HG02852 (cell line): Measurements from ENCODE around the gene PLB1.

Experiments
- ATAC-seq: cut with Tn5 transposase; IDR thresholded peaks from one replicate; pipeline ENCODE4 v1.9.1; 2021; ENCODE audit warnings: mild to moderate bottlenecking, moderate library complexity; ENCODE audit not compliant: unreplicated experiment

Gene PLB1

DNA sequence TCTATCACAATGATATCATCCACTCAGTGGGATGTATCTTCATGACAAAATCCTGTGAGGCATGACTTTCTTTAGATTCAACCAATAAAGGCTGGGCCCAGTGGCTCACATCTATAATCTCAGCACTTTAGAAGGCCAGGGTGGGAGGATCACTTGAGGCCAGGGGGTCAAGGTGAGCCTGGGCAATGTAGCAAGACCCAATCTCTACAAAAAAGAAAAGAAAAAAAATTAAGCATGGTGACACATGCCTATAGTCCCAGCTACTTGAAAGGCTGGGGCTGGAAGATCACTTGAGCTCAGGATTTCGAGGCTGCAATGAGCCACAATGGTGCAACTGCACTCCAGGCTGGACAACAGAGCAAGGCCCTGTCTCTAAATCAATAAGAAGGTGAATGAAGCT, 68.0 kb downstream of the PLB1 start:
- ATAC-seq, result no peak

DNA sequence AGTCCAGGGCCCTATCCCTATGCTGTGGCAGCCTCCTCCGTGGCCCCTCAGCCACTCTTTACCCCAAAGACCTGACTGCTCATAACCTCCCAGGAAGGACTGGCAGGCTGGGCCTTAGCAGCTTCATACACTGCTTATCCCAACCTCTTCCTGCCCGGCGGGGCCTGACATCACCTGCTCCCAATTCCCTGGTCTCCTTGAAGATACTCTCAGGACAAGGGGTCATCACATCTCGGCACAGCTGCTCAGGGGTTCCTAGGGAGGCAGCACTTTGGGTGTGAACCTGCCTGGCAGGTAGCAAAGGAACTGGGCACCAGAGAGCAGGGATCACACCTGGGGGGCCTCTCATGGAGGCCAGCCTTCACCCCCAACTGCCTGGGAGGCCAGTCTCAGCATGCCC, 68.5 kb downstream of the PLB1 start:
- ATAC-seq, result no peak

DNA sequence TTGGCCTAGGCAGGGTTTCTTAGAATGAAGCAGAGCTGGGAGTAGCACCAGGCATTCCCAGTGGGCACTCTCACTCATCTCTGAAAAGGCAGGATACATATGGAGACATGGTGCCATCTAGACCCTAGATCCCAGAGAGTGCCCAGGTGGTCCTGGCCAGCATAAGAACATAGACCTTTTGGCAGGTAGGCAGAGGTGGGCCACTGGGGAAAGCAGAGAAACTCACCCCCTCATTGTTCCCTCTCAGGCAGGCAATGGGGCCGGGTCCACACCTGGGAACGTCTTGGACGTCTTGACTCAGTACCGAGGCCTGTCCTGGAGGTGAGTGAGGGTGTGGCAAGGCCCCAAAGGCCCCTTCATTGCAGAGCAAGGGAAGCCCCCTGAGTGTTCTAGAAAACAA, 69.2 kb downstream of the PLB1 start:
- no peak for ATAC-seq

DNA sequence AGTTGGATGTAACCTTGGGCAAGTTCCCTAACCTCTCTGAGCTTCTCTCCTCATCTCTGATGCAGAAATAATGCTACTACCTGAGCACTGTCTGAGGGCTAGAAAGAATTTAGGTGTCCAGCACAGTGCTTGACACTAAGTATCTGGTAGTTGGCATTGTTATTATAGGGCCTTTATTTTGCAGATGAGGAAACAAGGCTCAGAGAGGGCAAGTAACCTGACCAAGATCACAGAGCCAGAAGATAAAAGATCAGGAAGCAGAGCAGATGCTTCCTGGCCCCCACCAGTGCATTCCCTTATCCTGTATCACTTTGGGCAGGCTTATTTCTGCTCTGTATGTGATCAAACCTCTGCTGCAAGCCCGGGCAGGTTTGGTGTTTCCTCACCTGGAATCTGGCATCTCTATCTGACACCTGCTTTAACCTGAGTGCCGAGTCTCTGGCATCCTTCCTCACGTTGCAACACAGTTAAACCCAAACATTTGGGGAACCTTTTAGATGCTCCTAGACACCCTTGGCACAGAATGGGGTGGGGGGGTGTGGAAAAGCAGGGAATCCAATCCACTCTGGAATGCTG, 69.9 kb downstream of the PLB1 start:
- ATAC-seq, result no peak

DNA sequence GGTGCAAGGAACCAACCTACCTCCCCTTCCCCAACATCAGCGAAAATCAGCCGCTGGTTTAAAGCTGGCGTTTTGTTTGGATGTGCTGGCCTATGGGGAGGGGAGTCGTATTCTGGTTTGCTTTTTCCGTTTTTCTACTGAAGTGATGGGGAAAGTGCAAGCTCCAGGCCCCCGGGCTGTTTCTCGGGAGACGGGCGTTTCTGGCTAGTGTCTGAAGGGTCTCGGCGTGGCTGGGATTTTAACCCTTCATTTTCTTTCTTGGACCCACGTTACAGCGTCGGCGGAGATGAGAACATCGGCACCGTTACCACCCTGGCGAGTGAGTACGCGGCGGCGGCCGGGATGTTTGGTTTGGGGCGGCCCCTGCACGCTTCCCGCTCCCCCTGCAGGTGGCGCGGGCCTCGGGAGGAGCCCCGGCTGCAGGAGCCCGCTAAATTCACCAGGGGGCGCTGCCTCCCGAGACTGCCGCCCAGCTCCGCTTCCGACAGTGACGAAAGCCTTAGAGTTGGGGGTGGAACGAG, 70.7 kb downstream of the PLB1 start:
- ATAC-seq, result peak; percentile 97

DNA sequence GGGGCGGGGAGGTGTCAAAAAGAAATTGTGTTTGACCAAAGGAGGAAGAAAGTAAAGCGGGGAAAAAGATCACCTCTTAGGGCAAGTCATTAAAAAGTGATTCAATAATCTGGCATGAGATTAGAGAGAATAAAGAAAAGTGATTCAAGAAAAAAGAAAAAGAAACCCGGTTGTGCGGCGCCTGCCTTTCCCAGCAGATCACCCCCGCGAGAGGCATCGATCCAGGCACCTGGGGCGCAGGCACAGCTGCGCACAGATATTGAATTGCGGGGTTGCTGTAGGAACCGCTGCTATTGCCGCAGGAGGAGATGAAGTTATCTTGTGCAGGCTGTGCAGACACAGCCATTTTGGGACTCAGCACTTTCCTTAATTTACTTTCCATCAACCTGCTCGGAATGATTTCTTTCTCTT, 71.2 kb downstream of the PLB1 start:
- ATAC-seq, result no peak

DNA sequence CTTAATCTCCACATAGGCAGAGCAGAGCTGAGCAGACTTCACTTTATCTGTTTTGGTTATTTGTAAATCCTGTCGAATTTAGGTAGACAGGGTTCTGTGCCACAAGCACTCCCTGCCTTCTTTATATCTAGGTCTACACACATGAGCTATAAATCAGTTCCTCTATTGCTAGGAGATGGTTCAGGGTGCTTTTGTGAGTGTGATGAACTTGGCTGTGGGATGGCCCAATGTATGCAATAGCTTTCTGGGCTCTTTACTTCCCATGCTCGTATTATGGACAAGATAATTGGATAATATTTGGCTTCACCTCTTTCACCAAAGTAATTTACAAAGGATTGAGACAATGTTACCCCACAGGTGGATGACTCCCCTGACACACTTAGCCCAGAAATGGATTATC, 72.2 kb downstream of the PLB1 start:
- no peak for ATAC-seq

DNA sequence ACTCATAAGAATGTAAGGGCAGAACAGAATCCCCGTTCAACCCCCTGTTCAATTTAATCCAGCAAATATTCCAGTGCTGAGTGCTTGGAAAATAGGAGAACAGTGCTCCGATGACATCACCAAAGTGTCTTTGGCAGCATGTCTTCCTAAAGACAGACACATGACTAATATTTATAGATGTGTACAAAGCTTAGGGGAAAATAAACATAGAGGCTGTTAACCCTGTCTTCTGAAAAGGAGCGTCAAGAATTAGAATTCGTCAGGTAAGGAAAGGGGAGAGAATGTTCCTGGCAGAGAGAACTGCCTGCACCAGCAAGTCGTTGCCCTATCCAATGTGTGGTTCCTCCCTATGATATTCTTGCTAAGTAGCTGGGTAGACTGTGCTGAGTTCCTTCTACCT, 72.7 kb downstream of the PLB1 start:
- ATAC-seq, result no peak

DNA sequence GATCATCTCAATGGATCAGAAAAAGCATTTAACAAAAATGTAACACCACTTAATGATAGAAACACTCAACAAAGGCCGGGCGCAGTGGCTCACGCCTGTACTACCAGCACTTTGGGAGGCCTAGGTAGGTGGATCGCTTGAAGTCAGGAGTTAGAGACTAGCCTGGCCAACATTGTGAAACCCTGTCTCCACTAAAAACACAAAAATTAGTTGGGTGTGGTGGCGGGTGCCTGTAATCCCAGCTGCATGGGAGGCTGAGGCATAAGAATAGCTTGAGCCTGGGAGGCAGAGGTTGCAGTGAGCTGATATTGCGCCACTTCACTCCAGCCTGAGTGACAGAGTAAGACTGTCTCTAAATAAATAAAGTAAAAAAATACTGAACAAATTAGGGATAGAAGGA, 74.6 kb downstream of the PLB1 start:
- ATAC-seq, result no peak

DNA sequence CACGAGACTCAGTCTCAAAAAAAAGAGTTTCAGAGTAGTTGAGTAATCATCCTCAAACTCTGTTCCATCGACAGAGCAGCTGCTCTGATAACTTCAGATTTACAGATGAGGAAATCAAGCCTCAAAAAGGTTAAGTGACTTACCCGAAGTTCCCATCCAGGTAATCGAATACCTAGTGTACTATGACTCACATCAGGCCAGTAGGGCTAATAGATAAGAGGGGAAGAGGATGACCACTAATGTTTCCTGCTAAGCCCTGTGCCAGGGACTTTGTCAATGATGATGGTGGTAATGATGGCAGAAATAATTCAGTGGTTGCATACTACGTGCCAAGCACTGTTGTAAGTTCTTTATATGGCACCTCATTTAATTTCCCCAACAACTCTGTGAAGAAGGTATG, 80.9 kb downstream of the PLB1 start:
- ATAC-seq, result no peak

DNA sequence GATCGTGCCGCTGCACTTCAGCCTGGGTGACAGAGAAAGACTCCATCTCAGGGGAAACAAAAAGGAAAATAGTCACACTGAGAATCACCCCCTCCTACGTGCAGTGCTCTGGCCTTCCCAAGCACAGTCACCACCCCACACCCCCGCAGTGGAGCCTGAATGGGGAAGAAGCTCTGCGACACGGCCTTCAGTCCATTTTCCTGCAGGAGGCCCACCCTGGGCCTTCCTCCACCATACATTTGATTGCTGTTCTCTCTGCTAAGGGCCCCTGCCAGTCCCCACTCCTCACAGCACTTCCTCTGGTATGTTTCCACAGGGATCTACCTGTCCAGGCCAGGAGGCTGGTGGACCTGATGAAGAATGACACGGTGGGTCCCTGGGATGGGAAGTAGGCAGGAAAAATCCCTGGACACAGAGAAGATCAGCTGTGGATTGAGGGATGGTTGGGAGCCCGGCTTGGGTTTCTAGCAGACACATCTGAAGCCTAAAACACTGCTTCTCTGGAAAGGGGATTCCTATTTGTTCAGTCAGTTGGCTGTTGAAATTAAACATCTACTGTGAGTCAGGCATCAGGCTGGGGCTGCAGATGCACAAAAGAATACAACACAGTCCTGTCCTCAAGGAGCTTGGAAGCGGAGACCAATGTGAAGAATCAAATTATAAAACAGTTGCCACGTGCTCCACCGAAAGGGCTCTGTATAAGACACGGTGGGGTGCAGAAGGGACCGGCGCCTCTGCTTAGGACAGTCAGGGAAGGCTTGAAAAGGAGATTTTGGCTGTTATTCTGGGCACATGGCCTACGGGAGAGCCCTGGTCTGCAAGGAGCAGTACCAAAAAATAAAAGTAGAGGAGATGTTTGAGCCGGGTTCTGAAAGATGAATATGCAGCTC, 82.2 kb downstream of the PLB1 start:
- no peak for ATAC-seq

DNA sequence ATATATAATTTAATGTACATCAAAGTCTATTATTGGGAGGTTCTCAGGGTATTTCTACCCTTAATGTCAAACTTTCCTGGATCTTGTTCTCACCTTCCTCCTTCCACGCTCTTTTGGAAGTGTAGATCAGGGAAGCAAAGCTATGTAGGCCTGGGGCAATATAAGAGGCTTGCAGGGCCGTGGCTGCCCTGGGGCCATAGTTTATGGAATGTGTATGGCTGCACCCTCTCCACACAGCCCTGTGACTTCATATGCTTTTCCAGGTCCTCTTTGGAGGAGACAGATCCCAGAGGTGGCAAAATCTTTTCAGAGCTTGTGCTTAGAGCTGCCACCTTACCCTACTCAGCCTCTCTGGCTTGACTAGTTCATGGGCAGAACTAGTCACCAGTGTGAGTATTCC, 82.9 kb downstream of the PLB1 start:
- no peak for ATAC-seq

DNA sequence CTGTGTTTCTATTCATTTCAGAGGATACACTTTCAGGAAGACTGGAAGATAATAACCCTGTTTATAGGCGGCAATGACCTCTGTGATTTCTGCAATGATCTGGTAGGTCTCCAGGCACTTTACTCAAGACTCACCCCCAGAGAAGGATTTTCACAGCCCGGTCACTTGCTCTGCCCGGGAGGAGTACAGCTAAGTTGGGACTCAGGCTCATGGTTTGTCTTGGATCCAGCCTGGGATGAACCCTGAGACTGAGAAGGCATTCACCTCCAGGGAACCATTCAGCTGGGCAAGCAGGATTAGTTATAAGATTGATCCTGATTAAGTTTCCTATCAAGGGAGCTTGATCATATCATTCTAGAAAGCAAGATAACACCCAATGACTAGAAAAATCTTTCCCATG, 83.7 kb downstream of the PLB1 start:
- no peak for ATAC-seq

DNA sequence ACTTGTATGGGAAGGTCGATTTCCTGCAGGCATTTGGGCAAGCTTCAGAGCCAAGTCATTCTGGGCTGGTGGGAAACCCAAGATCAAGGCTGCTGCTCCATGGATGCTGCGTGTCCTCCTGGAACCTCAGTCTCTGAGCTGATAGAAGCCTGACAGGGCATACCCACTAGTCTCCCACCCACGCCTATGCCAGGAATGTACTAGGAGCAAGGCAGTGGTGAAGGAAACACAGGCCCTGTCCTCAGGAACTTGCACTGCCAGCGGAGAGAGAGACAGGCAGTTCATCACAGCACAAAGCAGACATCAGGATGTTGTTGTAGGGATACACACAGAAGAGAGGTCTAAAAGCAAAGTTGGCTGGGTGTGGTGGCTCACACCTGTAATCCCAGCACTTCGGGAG, 84.2 kb downstream of the PLB1 start:
- no peak for ATAC-seq

DNA sequence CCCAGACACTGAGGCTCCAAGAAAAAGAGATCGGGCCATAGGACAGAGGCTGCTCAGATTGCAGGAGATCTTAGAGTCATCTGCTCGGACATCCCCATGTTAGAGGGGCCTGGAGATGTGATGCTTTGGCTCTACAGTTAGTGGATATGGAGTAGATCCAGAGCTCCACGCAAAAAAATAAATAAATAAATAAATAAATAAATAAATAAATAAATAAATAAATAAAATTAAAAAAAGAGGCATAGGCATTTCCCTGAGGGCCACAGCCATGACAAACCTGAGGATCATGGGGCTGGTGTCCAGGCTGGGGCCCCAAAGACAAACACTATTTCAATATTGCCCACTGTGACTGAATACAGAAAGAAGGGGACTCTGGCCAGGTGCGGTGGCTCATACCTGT, 85.5 kb downstream of the PLB1 start:
- no peak for ATAC-seq

DNA sequence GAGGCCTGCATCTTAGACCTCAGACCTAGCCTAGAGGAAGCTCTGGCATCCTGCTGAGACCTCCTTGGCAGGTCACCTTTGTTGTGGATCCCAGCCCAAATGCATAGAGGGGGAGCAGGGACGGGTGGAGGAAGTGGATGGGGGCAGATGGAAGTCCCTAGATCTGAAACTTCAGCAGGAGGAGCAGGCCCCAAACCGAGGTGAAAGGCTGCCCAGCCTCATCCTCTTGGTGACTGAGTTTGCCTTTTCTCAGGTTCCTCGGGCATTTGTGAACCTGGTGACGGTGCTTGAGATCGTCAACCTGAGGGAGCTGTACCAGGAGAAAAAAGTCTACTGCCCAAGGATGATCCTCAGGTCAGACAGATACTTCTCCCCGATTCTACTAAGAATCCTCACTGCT, 86.3 kb downstream of the PLB1 start:
- no peak for ATAC-seq

DNA sequence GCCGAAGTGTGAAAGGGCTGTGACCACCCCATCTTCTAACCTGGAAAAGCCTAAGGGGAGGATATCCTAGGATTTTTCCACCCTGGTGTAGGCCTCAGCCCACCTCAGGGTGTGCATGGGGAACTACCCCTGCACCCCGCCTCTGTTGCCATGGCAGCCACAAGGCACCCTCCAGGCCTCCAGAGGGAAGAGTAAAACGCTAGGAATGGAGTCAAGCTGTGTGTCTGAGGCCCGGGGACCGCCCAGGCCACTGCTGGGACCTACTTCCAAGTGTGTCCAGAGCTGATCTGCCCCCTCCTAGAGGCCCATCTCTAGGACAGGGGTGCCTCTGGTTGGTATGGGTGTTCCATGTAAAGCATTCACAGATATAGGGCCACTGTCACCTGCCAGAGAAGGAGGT, 86.7 kb downstream of the PLB1 start:
- ATAC-seq, result no peak

DNA sequence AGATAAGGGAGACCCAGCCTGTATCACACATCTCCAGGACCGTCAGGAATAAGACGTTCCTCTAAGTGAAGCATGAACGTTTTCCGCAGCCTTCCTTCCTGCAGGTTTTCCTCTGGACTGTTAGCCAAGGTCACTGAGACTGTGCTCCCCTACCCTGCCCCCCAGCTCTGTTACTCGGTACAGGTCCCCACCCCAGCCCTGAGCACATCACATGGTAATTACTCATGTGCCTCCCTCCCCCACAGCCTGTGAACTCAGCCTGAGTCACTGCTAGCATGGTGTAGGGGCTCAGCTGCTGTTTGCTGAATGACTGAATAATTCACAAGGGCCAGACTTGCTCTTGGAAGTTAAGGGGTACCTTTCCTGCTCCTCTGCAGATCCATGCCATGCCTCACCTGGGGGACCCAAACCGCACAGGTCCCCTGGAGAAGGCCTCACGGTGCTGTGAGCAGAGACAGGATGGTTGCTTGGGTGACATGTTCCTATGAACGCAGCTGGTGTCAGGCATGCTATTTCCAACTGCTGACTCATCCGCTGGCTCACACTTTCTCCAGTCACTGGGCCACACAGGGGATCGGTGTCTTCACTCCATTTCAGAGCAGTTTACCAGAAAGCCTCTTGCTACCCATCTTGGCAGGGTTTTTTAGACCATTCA, 88.2 kb downstream of the PLB1 start:
- ATAC-seq, result peak; percentile 49

DNA sequence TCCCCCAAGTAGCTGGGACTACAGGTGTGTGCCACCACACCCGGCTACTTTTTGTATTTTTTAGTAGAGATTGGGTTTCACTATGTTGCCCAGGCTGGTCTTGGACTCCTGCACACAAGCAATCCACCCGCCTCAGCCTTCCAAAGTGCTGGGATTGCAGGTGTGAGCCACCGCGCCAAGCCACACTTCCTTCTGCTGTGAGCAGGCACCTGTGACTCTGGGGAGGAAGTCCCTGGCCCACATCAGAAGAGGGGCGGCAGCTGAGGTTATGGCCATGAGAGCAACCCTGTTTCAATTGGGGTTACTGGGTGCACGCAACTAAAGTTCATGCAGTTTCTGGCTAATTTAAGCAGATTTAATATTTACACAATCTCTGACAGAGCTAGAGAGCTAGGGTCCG, 91.0 kb downstream of the PLB1 start:
- no peak for ATAC-seq

DNA sequence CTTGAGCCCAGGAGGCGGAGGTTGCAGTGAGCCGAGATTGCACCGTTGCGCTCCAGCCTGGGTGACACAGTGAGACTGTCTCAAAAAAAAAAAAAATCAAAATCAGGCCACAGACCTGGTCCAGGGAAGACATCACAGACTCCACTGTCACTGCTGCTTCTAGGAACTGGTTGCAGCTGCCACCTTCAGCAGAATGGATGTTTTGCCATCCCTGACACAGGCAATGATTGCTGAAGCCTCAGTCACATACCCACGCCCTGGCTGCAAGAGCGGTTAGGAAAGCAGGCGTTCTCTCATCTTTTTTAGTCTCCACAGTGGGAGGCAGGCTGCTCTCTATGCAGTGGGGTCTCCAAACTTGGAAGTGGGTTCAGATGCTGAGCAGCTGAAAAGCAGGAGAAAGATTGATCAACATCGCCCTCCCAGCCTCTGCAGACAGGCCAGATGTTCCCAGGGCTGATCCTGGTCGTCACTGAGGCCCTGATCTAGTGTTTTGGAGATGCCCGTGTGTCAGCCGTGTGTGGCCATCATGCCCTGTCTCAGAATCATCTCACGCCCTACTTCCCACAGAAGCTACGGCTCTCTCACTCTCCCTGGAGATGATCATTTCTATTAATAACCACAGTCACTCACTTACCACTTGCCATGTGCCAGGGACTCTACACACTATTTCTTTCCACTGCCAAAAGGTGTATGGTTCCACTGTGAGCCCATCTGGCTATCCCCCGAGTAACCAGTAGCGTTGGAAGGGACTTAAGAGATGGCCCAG, 91.8 kb downstream of the PLB1 start:
- no peak for ATAC-seq

DNA sequence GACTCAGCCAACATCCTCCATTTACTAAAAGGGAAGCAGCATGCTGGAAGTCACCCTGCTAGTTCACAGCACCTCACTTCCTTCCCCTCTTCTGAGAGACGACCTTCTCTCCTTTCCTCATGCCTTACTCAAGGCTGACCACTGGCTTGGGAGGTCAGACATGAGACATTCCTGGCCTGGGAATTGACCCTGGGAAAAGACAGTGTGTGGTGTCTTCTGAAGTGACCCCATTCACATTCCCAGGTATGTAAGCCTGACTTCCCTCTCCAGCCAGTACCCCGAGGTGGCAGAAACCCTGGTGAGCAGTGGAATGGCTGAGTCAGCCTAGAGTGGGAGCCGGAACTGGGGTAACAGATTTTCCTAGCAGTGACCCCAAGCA, 92.4 kb downstream of the PLB1 start:
- no peak for ATAC-seq
